ENCODE measurements around the gene WDR86. TPM values are rescaled to one million over a fixed set of nuclear protein-coding genes. Genes with fewer than 3 reads are reported as not detected.

The WDR86 gene
- total RNA-seq, 2 experiments from 2014 or later = 2.1 to 4.0 TPM

- POLR2A ChIA-PET = no interaction called here
- H3K36me3 Mint-ChIP-seq = no peaks in the 10 kb centered on the region
- H3K9me3 Mint-ChIP-seq = peaks cover 6% of the 10 kb centered on the region
- DNase-seq = no peak
- ATAC-seq (ENCODE audit: low read depth) = no peak
- H3K27ac Mint-ChIP-seq = no peak overlapping the region
- H3K4me3 Mint-ChIP-seq = no peak overlapping the region
- peaks cover 39% of the 10 kb centered on the region for H3K27me3 Mint-ChIP-seq
- H3K4me1 Mint-ChIP-seq = peaks cover 8% of the 10 kb centered on the region
Observed at GRCh38 chr7:151415375-151416105, 5.7 kb upstream of the WDR86 start.

DNA sequence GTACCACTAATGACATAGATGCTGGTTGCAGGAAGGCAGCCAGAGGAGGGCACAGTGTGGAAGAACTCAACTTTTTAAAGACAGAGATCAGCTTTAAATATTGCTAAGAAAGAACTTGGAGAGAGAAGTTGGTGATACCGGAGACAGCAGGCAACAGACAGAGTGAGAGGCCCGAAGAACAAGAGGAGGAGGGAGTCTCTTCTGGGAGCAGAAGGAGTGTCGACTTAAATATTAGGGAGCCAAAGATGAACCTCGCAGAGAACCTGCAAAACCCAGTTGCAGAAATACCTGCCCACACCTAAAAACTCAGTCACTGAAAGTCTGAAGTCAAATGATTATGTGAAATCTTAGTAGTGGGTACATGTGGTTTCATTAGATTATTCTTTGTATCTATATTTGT is 3.4 kb upstream of the WDR86 start:
- Mint-ChIP-seq H3K9me3 (peaks cover 2% of the 10 kb centered on the region), H3K4me3 (no peak overlapping the region), H3K27ac (no peak overlapping the region), H3K36me3 (no peaks in the 10 kb centered on the region), H3K27me3 (peaks cover 43% of the 10 kb centered on the region), H3K4me1 (peaks cover 12% of the 10 kb centered on the region)
- POLR2A ChIA-PET = no interaction called here
- no peak for ATAC-seq (ENCODE audit: low read depth)
- no peak for DNase-seq

DNA sequence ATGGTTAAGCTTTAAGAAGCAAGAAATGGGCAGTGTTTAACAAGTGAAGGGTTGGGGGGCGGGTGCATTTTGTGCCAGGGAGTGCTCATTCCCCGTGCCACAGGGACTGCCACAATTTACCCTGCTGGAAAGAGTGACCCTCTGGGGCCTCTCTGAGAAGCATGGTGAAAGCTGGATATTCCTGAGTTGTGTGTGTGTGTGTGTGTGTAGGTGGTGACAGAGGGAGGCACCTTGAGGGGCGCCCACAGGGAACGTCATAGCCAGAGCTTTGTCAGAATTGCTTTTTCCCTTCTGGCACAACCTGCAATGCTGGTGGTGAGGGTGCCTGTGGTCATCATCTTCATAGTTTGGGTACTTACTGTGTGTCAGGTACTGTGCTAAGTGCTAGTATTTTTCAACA is 2.5 kb upstream of the WDR86 start:
- no peak overlapping the region for H3K4me3 Mint-ChIP-seq
- no peak overlapping the region for H3K27ac Mint-ChIP-seq
- POLR2A ChIA-PET = interaction anchor here (0.6 to 0.7 kb wide), 2 partner anchors 108 to 304 kb away, joined by 3 to 5 read pairs; no protein-coding TSS in a partner anchor
- peaks cover 12% of the 10 kb centered on the region for H3K4me1 Mint-ChIP-seq
- no peaks in the 10 kb centered on the region for H3K36me3 Mint-ChIP-seq
- no peaks in the 10 kb centered on the region for H3K9me3 Mint-ChIP-seq
- ATAC-seq (ENCODE audit: low read depth) = no peak
- peaks cover 45% of the 10 kb centered on the region for H3K27me3 Mint-ChIP-seq
- DNase-seq = no peak

- Mint-ChIP-seq H3K4me3 (no peak overlapping the region), H3K27me3 (peaks cover 47% of the 10 kb centered on the region), H3K4me1 (peaks cover 12% of the 10 kb centered on the region), H3K9me3 (no peaks in the 10 kb centered on the region), H3K36me3 (no peaks in the 10 kb centered on the region), H3K27ac (no peak overlapping the region)
- no peak for DNase-seq
- ATAC-seq (ENCODE audit: low read depth) = no peak
- POLR2A ChIA-PET = interaction anchor here (0.6 to 1.3 kb wide), 3 partner anchors 22 to 303 kb away, joined by 3 to 5 read pairs (median 3); no protein-coding TSS in a partner anchor
Observed at GRCh38 chr7:151411551-151411950, 1.7 kb upstream of the WDR86 start.

DNA sequence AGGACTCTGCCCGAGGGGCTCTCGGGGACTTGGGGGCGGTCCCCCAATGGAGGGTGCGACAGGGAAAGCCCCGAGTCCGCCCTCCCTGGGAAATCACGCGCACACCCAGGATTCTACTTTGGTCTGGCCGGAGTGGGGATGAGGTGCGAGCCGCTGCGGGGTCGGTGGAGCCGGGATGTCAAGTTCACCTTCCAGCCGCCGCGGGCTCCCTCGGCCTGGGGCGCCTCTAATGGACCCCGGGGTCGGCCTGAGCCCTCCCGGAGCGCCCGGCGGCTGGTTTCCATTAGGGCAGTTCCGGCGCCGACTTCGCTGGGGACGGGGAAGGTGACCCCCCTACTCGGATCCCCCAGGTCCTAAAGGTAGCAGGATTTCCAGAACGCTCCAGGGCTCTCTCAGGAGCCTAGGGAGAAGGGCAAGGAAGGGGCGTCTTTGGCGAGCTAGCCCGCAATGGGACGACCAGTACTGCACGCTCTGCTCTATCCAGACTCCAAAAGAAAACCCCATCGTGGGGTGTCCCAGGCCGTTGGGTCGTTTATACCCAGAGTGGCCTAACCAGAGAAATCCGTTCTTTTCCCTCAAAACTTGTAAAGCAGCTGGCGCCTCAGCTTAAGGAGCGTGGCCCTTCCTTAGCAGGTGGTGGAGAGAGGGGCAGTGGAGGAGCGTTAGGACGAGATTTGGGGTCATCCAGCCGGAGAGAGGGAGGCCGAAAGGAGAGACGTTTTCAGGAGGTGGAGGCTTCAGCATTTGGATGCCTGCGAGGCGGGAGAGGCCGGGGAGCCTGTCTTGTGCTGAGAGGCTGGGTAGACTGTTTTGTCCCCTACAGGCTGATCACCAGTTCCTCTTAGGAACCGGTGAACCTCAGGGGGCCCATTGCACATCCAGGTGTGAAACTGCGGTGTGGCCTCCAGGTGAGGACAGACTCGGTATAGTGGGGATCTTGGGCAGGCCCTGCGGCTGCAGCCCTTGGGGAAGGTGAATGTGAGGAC is 860 bp upstream of the WDR86 start:
- Mint-ChIP-seq H3K27me3 (peaks cover 47% of the 10 kb centered on the region), H3K9me3 (no peaks in the 10 kb centered on the region), H3K36me3 (no peaks in the 10 kb centered on the region), H3K27ac (no peak overlapping the region), H3K4me3 (peak overlapping the region; percentile 35), H3K4me1 (peaks cover 12% of the 10 kb centered on the region)
- no peak for ATAC-seq (ENCODE audit: low read depth)
- peak; percentile 30 for DNase-seq
- POLR2A ChIA-PET = interaction anchor here (0.7 to 1.3 kb wide), 2 partner anchors 23 to 30 kb away, joined by 3 to 7 read pairs; no protein-coding TSS in a partner anchor

- ATAC-seq (ENCODE audit: low read depth) = peak; percentile 68
- H3K27me3 Mint-ChIP-seq = peaks cover 43% of the 10 kb centered on the region
- peaks cover 8% of the 10 kb centered on the region for H3K4me1 Mint-ChIP-seq
- no peak for DNase-seq
- H3K36me3 Mint-ChIP-seq = no peaks in the 10 kb centered on the region
- no peak overlapping the region for H3K27ac Mint-ChIP-seq
- H3K4me3 Mint-ChIP-seq = peak overlapping the region; percentile 40
- no peaks in the 10 kb centered on the region for H3K9me3 Mint-ChIP-seq
- POLR2A ChIA-PET = interaction anchor here (0.7 kb wide), 1 partner anchor 57 kb away, joined by 3 read pairs; no protein-coding TSS in a partner anchor
Observed at GRCh38 chr7:151408839-151409666, 785 bp downstream of the WDR86 start.

DNA sequence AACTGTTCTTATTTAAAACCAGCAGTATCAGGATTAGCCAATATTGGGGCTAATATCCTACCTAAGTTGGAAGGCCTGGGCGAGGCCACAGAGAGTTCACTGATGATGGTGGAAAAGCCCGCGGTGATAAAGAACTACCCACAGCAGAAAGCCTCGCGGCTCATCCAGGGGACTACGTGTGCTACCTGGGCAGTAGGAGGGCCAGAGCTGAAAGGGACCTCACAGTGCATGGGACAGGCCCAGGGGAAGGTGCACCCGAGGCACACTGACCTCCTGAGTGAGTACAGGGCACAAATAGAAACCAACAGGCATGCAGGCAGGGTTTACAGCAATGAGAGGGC is 1.4 kb downstream of the WDR86 start:
- ATAC-seq (ENCODE audit: low read depth) (no peak), DNase-seq (no peak)
- POLR2A ChIA-PET = no interaction called here
- no peak overlapping the region for H3K27ac Mint-ChIP-seq
- no peaks in the 10 kb centered on the region for H3K9me3 Mint-ChIP-seq
- no peaks in the 10 kb centered on the region for H3K36me3 Mint-ChIP-seq
- peaks cover 10% of the 10 kb centered on the region for H3K4me1 Mint-ChIP-seq
- peak overlapping the region; percentile 40 for H3K4me3 Mint-ChIP-seq
- peaks cover 43% of the 10 kb centered on the region for H3K27me3 Mint-ChIP-seq

DNA sequence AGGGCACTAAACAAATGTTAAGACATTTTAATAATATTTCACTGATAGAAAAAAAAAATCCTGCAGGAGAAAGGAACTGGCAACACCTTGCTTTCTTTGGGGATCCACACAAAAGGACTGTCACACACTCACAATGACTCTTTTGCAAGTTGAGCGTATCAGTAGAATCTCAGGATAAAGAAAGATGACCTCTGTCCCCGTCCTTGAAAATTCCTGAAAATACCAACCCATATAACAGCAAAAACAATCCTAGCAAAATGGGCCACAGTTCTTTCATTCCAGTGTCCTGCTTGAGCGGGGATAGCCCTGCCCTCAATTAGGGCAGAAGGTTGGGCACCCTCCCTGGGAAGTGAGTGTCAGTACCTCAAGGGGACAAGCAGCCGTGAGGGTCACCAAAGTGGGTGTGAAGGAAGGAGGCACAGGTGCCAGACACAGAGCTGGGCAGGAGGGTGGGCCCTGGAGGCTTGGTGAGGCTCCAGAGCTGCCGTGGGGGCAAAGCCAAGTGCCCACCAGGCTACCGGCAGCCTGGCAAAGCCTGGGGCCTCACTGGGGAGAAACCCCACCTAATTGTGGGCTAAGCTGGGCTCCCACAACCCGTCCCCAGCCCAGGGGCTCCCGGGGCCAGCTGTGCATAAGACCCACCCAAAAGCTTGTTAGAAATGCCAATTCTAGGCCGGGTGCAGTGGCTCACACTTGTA is 2.8 kb downstream of the WDR86 start:
- Mint-ChIP-seq H3K27ac (no peak overlapping the region), H3K9me3 (no peaks in the 10 kb centered on the region), H3K4me1 (peaks cover 9% of the 10 kb centered on the region), H3K36me3 (no peaks in the 10 kb centered on the region), H3K4me3 (no peak overlapping the region), H3K27me3 (peaks cover 32% of the 10 kb centered on the region)
- POLR2A ChIA-PET = no interaction called here
- DNase-seq (no peak), ATAC-seq (ENCODE audit: low read depth) (no peak)

GRCh38 chr7:151406051-151406875 is 3.6 kb downstream of the WDR86 start:
- no peak for DNase-seq
- H3K9me3 Mint-ChIP-seq = no peaks in the 10 kb centered on the region
- peaks cover 26% of the 10 kb centered on the region for H3K27me3 Mint-ChIP-seq
- POLR2A ChIA-PET = no interaction called here
- H3K4me1 Mint-ChIP-seq = peaks cover 10% of the 10 kb centered on the region
- H3K36me3 Mint-ChIP-seq = no peaks in the 10 kb centered on the region
- no peak overlapping the region for H3K27ac Mint-ChIP-seq
- no peak for ATAC-seq (ENCODE audit: low read depth)
- H3K4me3 Mint-ChIP-seq = no peak overlapping the region

DNA sequence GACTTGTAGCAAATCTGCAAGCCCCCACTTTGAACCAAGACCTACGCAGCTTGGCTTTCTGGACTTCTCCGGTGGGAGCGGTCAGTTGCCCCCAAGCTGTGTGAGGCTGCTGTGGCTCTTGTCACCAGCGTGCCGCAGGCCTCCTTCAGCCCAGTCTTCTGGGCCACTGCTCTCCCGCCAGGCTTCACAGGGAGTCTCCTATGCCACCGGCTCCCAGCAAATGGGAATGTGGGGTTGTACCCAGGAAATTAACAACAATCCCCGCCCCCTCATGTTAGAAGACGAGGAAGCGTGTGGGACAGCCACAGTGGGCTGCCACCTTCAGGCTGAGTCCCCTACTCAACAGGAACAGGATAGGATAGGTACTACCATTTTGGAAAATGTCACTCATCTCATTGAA is 4.2 kb downstream of the WDR86 start:
- no peaks in the 10 kb centered on the region for H3K9me3 Mint-ChIP-seq
- ATAC-seq (ENCODE audit: low read depth) (no peak), DNase-seq (no peak)
- H3K27me3 Mint-ChIP-seq = peaks cover 20% of the 10 kb centered on the region
- no peaks in the 10 kb centered on the region for H3K36me3 Mint-ChIP-seq
- POLR2A ChIA-PET = no interaction called here
- H3K4me3 Mint-ChIP-seq = no peak overlapping the region
- no peak overlapping the region for H3K27ac Mint-ChIP-seq
- peaks cover 9% of the 10 kb centered on the region for H3K4me1 Mint-ChIP-seq

GRCh38 chr7:151405056-151405455 is 4.8 kb downstream of the WDR86 start:
- no peak for DNase-seq
- POLR2A ChIA-PET = no interaction called here
- Mint-ChIP-seq H3K4me3 (no peak overlapping the region), H3K27ac (no peak overlapping the region), H3K4me1 (peaks cover 9% of the 10 kb centered on the region), H3K27me3 (peaks cover 17% of the 10 kb centered on the region), H3K36me3 (no peaks in the 10 kb centered on the region), H3K9me3 (no peaks in the 10 kb centered on the region)
- no peak for ATAC-seq (ENCODE audit: low read depth)

Measured in activated naive CD8-positive, alpha-beta T cell treated with anti-CD3 and anti-CD28 coated beads, Interleukin-2, amount 10 ng/mL, durations not matched to agents 7 days and 5 days (primary cell).